HG03558 (cell line): ENCODE data around the gene CPNE4.

Experiments
- ATAC-seq: cut with Tn5 transposase; IDR thresholded peaks from one replicate; pipeline ENCODE4 v1.9.1; 2021; ENCODE audit warnings: moderate number of reproducible peaks; ENCODE audit not compliant: unreplicated experiment; ENCODE audit errors: extremely low read depth

Gene CPNE4

DNA sequence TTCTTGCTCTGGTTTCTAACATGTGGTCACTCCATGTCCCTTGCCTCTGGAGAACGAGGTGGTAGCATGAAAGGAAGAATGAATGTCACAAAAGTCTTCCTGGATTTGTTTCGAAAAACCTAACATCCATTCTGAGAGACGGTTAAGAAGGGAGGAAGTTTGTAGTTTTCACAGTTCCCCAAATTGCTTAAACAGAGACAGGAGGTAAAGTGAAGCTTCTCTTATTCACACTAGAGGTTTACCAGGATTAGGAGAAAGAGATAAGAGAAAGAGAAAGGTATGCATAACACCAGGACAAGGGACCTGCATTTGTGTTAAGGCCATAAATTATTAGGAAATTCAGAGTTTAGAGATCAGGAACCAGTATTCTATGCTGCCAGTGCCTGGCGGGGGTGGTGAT lies 228.1 kb downstream of the CPNE4 start:
- ATAC-seq, result no peak

DNA sequence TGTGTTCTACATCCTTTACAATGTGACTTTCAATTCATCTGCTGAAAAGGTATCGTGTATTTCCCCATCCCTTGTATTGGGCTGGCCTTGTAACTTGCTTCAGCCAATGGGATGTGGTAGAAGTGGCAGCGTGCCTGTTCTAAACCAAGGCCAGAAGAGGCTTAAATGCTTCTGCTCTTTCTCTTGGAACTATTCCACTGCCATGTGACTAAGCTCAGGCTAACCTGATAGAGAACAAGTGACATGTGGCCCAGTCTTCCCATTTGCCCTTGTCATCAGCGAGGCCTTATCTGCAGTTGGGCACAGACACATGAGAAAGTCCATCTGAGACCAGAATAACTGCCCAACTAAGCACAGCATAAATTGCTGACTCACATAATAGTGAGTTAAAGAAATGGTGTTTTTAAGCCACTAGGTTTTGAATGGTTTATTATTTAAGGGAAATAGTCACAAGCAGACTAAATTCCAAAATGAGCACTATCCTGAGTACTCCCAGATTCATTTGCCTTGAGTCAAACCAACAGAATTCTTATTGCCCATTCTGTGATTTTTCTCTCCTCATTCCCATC lies 230.2 kb downstream of the CPNE4 start:
- ATAC-seq, result no peak

DNA sequence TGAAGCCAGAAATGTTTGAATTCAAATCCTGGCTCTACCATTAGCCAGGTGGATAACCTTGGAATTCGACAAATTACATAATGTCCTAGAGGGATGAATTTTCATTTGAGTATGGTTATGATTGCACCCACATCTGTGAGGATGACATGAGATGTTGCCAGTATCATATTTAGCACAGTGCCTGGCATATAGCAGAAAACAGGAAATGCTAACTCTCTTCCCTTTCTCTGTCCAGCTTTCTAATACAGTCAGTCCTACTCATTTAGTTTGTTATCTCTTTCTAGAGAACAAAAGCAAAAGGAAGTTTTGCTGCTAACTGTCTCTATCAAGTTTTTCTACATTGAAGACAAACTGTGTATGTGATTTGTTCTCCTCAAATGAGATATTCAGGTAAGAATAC lies 231.7 kb downstream of the CPNE4 start:
- no peak for ATAC-seq

DNA sequence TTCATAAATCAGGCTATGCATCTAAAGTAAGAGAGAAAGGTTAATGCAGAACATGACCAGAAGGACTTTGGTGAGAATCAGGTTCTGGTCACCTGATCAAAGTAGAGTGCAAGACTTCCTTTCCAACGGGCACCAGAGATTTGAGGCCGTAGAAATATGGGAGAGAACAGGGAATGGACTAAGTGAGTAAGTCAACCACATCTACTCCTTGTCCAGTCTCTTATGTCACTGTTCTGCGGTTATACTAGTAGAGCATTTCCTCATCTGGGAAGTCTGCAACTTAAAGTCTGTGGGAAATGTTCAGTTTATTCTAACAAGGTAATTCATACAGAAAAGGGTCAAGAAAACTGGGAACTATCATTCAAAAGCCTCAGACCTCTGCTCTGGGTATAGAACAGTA lies 232.8 kb downstream of the CPNE4 start:
- ATAC-seq, result no peak

DNA sequence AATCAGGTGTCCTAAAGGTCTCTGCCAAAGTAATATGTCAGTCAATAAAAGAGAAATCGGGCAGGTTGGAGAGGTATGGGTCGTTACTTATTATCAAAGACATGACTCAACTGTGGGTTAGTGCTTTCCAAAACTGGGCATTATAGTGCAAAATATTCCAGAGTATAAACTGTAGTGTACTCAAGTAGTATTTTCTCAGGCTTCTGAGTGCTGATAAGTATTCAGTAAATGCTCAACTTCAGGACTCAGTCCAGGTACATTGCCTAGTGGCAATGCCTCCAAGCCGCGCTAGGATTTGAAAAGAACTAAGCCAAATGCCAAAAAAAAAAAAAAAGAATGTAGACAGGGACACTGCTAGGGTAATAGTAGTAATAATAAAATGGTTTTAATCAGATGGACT lies 233.2 kb downstream of the CPNE4 start:
- ATAC-seq, result no peak

DNA sequence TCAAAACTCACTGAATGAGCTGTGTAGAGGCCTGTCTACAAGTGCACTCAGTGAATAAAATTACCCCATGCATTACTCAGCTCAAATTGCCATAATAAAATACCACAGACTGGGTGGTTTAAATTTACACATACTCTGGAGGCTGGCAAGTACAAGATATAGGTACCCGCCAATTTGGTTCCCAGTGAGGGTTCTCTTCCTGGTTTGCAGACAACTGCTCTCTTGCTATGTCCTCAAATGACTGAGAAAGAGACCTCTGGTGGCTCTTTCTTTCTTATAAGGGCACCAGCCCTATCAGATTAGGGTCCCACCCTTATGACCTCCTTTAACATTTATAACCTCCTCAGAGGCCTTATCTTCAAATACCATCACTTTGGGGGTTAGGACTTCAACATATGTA lies 237.0 kb downstream of the CPNE4 start:
- no peak for ATAC-seq

DNA sequence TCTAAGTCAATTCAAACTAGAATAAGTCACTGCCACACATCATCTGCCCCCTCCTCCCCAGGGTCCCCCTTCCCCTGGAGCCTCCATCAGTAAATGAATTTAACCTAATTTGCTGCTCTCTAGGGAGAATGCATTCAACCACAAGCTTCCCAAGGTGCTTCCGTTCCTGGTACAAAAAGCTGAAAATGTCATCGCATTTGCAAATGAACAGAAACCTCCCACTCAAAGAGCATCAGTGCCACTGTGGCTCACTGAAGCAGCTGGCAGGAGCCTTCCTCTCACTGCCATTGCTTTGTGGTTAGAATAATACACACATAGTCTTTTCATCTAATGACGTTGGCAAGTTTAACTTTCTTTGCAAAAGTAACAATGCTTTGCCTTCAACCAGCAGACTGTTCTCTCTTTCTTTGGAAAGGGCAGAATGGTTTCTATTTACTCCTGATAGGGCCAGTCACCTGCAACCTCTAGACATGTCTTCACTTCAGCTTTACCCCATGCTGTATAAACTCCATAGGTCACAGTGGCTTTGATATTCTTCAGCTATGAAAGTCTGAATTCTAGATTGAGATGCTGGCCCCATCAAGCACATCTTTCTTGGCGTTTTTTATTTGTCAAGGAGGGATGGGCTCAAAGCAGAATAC lies 238.1 kb downstream of the CPNE4 start:
- ATAC-seq, result no peak

DNA sequence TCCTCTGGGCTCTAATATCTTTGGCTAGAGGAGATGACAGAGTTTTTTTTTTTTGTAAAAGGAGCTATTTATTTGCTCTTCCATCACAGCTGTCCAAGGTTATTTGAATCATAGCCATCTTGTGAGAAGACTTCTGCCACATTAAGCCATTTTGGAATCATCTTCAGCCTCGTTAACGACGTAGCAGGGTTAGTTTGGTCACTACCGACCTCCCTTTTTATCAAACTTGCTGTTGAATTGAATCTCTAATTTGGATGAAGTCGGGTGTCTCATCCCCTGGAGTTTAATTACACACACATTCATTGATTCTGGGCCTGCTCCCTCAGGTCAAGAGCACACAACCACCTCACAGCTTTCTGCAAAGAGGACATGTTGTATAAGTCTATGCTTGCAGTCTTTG lies 238.7 kb downstream of the CPNE4 start:
- ATAC-seq, result no peak

DNA sequence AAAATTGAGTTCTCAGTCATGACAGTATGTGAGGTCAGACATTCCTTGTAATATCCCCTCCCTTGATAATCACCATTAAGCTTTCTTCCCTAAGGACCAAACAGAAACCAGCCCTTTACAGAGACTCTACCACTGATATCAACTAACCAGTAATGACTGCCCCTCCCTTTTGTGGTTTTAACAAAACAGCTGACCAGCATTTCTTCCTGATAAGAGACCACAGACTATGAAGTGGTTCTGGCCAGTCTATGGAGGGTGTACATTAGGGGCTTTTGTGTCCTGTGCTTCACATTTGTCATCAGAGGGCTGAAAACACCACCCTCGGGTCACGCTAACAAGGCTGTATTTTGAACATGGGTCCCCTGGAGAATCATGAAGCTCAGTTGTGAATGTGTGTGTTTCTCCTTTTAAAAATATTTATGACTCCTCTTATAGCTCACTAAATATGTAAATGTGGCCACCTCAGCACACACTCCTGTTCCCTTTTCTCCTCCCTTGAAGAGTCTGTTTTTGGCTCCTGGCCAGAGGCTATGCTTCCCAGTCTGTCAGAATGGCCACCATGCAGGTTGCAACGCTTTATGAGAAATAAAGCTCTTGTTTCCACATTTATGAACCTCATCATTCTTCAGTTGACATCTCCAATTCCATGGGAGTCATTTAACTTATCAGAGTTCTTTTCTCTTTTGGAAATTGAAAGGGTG lies 239.3 kb downstream of the CPNE4 start:
- ATAC-seq, result no peak

DNA sequence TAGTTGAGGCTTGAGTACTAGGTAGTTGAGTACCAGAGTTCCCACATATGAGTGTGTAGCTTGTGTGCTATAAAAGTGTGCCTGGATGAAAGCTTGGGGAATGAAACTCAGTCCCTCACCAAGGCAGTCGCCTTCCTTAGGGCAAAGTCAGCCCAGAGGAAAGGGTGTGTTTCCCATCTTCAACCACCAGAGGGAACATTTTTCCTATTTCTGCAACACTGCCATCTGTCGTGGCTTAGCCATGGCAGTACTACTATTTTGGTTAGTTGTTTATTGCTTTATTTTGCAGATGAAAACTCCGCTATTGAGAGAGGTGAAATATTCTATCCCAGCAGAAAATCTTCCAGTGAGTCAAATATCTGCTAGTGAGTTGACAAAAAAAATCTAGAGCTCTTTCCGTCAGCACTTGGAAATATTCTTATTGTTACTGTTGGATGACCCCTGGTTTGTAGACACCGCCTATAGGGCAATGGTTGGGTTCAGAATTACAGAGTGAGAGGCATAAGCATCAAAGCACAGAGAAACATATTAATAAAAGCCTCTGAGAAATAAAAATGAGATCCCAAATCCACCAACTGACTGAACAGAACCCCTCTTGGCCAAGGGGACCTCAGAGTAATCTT lies 239.9 kb downstream of the CPNE4 start:
- no peak for ATAC-seq

DNA sequence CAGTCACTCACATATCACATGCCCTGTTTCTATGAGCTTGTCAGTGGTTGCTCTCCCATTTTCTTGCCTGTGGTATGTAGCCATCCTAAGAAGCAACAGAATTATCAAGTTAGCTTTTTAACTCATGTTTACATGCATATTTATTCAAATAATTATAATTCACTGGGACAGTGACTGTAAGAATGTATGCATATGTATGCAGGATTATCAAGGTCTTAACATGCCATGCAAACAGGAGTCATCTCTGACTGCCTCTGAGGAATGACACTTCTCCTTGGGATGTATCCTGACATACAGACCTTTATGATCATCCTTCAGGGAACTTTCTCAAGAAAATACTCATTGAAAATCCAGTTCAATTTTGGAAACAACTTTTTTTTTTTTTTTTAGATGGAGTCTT lies 240.9 kb downstream of the CPNE4 start:
- ATAC-seq, result no peak

DNA sequence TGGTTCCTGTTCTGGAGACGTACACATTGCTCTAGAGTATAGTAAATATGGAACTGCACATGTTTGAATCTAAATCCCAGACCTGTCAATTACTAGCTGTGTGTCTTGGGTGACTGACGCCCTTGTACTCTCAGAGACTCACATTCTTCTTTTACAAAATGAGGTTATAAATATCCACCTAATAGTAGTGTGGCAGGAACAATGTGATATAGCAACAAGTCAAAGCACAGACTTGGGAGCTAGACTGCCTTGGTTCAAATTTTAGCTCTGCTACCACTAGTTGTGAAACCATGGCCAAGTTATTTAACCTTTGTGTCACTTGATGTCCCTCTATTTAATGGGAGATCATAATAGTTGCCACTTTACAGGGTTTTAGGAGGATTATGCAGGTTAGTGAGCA lies 245.6 kb downstream of the CPNE4 start:
- ATAC-seq, result no peak

DNA sequence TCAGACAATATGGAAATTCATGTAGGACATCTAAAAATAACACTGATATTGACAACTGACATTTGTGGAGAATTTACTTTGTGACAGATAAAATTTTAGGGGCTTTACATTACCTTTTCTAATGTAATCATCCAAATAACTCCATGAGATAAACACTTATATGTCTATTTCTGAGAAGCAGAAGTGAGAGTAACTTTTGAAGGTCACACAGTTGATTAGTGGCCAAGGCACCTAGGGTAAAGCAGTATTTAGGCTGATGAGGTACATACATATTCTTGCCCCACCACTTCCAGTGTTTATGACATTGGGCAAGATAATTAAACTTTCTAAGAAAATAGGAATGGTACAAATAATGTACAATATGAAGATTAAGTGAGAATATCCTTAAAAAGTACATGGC lies 248.4 kb downstream of the CPNE4 start:
- ATAC-seq, result no peak

DNA sequence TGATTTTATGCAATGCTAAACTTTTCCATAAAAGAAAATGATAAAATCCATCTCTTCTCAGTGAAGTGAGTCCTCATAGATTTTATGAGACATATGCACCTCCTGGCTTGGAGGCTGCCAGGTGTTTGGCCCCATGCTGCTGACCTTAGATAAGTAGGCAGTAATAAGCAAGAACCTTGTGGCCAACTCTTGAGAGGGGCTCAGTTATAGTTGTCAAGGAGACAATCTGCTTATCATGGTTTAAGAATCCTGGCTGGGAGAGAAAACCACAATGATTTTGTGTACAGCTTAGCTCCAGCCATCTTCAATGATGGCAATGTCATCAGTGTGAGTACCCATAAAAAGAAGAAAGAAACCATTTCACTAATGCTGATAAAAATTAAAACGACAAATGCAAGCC lies 252.1 kb downstream of the CPNE4 start:
- no peak for ATAC-seq

DNA sequence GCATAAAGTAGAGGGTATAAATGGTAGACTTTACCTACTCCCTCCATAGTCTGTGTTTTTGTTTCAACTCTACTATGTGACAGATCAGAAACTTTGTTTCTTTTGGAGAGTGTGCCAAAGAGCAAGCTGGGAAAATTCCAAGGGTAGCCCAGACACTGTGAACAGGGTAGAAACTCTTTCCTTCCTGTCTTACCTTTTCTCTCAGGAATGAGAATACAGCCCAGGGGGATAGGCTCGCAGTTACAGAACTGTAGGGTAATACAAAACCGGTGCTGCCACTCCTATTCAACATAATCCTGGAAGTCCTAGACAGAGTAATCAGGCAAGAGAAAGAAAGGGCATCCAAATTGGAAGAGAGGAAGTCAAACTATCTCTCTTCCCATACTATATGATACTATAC lies 256.3 kb downstream of the CPNE4 start:
- no peak for ATAC-seq

DNA sequence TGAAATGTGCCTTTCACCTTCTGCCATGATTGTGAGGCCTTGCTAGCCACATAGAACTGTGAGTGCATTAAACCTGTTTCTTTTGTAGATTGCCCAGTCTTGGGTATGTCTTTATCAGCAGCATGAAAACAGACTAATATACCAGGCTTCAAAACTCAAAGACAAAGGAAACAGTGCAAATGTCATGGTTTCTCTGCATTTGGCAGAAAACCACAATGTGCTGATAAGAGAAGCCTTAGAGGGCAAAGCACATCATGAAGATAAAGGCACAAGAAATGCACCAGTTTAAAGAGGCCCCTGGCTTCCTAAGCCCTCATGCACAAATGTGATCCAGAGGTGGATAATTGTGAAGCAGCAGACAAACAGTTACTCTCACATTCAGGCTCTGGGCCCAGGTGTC lies 259.2 kb downstream of the CPNE4 start:
- no peak for ATAC-seq

DNA sequence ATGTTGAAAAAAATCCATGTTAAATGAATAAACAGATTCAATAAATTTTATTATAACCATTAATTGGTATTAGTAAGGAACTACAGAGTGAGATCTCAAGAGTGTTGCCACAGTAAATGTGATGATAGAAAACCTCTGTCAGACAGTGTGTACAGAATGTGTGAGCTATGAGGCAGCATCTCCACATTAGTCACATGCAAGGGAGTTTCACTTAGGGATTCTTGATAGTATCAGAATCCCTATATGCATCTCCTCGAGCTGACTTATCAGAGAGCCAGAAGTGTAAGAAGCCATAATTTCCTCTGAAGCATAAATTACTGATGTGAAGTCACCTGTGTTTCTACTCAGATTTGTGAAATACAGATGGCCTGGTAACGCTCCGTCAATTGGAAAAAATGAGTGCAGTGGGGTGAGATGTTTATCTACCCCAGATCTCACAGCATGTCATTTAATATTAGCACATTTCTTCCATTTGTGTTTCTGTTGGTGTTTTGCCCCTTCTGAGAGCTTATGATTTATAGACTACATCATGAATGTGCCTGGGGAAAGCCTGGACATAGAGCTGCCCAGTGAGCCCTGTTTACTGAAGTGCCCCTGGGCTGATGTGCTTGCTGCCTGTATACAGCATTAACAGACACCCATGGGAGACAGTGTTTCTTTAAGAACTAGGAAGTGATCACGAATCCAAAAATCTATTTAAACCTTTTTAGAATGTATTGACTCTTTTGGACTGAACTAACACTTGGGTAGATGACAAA lies 262.4 kb downstream of the CPNE4 start:
- no peak for ATAC-seq

DNA sequence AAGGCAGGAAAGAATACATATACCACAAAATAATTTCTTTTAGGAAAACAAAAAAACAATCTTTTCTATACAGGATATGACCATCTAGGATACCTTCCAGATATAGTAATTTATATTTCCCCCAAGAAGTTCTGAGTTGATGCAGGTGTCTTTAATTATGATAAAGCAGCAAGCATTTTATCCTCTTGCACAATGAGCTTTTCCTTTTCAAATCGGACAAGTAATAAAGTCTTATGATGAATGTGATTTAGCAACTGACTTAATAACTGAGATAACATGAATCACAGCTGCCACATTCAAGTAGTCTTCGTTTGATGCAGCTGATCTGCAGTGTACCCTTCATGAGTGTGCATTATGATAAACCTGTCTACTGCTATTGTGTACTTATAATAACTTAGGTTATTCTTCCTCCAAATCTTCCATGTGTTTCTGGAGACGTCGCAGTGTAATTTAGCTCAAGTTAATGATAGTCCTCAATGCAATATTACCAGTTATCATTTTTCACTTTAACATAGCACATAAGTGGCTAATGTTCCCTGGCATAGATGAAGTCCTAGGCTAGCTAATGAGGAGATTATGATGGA lies 271.7 kb downstream of the CPNE4 start:
- ATAC-seq, result no peak

DNA sequence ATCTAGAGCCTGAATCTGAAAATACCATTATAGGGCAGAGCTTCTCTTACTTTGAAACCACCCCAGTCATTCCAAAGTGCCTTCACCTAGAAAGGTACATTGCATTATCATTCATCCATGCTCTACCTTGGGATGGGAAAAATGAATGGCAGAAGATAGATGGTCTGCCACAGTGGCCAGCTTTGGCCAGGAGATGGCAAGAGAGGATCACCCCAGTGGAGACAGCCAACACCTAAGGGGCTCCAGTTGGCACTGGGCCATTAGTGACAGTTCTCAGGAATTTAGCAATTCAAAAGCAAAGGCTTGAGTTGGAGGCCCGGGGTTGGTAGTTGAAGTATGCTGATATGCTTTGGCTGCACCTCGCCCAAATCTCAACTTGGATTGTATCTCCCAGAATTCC lies 278.4 kb downstream of the CPNE4 start:
- ATAC-seq, result no peak

DNA sequence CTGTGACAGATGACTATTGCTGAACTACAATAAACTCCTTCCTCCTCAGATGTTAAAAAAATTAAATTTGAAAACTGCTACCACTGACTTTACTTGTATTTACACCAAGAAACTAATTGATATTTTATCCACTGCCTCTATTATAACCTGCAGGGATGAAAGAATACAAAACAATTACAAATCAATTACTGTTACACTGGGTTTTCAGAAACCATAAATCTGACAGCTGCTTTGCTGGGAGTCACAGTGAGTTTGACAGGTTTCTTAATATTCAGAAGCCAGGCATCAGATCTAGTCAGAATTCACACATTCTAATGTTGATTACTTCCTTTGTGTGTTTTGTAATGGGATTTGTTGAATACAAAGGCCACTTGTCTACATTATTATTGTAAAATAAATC lies 279.4 kb downstream of the CPNE4 start:
- no peak for ATAC-seq

DNA sequence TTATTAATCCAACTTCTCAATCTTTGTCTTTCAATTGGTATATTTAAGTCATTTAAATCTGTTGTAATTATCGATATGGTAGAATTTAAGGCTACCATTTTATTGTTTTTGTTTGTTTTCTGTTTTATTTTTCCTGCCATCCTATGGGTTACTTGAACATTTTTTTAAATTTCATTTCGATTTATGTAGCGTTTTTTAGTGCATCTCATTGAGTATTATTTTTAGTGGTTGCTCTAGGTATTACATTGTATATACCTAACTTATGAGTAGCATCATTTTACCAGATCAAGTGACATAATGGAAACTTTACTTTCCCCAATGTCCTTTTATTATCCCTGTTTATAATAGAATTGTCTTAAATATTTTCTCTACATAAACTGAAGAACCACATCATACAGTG lies 284.6 kb downstream of the CPNE4 start:
- no peak for ATAC-seq
